ENCODE data around the gene WDR45. TPM values are rescaled to one million over a fixed set of nuclear protein-coding genes. Genes with fewer than 3 reads are reported as not detected.

The WDR45 gene
- total RNA-seq, 1 donor from 2014 or later = 26.6 TPM

DNA sequence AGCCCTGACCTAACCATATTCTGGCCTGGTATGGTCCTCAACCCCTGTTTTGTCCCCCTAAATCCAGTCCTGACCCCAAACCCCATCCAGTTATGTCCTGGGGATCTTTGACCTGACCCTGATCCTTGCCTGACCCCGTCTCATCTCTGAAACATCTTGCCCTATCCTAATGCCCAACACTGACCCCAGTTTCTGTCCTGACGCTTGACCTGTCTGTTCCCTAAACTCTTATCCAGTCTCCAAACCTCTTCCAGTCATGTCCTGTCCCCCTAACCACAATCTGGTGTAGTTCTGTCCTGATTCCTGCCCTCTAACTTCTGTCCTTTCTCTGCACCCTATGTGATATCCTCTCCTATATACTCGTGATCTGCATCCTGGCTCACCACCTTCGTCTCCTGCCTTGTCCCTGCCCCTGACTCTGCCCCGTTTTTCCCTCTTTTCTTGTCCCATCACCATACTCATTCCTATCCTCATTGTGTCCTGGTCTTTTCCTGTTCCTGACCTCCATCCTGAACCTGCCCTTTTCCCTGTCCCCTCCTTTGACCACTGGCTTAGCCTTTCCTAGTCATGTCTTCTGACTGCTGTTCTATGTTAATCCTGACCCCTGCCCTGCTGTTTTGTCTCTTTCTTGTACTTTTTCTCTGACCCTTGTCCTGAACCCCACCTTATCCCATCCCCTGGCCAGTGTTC, 25.5 kb downstream of the WDR45 start:
- peak overlapping the region in 2 of 3 donors; percentile 23 to 50 for H3K9ac ChIP-seq (ENCODE audit: low read depth in 1 of 3, low read length in 3 of 3)
- peak overlapping the region; percentile 58 for H3K27ac ChIP-seq (ENCODE audit: low read depth, low read length)
- no peaks in the 10 kb centered on the region for H3K27me3 ChIP-seq (ENCODE audit: control insufficient read depth in 3 of 3, insufficient read depth in 3 of 3, low read length in 3 of 3)
- peak overlapping the region; percentile 43 to 62 (median 56) for H3K4me3 ChIP-seq (ENCODE audit: low read length in 3 of 3)
- no peaks in the 10 kb centered on the region for H3K36me3 ChIP-seq (ENCODE audit: control insufficient read depth in 3 of 3, insufficient read depth in 3 of 3, low read length in 3 of 3)
- no peaks in the 10 kb centered on the region for H3K9me3 ChIP-seq (ENCODE audit: control insufficient read depth in 3 of 3, low read length in 3 of 3)
- H3K4me1 ChIP-seq (ENCODE audit: control insufficient read depth in 3 of 3, insufficient read depth in 3 of 3, low read length in 3 of 3) = peaks cover 0 to 5% (median 0%) of the 10 kb centered on the region in 3 donors

DNA sequence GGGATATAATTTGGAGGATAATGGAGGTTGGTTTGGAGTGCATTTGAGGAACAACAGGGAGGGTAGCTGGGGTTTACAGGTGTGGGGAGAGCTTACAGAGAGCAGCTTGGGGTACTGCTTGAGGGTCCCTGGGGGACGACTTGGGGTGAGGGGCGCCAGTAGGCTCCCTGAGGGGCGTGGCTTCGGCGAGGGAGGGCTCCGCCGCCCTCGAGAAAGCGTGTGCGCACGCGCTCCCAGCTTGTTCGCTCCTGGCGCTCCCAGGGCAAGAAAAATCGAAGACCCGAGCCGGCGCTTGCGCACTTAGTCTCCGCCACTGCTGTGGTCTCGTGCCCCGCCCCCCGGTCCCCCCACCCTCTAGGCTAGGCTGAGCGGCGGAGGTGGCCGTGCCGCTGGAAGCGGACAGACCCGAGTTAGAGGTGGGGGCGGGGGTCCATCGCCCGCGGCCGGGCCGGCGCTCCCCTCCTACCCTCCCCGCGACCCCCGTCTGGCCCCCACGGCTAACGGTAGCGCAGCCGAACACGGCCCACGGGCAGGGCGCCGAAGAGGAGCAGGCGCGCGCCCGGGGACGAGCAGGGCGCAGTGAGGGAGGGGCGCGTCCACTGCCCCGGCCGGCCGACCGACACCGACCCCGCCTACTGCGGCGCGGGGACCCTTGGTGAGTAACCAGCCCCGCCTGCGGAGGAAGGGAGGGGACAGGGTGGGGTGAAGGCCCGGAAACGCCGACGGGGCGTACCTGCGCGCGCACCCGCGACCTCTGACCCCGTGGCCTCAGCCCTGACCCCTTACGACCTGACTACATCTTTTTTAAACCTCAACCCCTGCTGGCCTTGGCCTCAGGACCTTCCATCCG, 26.2 kb downstream of the WDR45 start:
- H3K9ac ChIP-seq (ENCODE audit: low read depth in 1 of 3, low read length in 3 of 3) = peak overlapping the region; percentile 23 to 61 (median 50)

DNA sequence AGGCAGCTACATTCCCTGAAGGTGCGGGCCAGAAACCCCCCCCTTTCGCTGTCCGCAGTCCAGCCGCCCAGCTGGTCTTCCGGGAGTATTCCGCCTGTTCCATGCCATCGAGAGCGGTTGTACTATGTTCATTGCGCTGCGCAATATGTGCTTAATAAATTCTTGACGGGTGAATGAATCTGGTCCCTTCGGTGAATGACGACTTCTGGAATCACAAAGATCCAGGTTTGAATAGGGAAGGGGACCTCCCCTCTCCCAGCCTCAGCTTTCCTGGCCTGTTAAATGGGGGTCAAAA, 35.8 kb downstream of the WDR45 start:
- Histone ChIP-seq H3K4me3 (ENCODE audit: low read length in 3 of 3) (peak overlapping the region; percentile 17 to 56 (median 31)), H3K4me1 (ENCODE audit: control insufficient read depth in 3 of 3, insufficient read depth in 3 of 3, low read length in 3 of 3) (peaks cover 18 to 29% (median 21%) of the 10 kb centered on the region in 3 donors), H3K9me3 (ENCODE audit: control insufficient read depth in 3 of 3, low read length in 3 of 3) (no peaks in the 10 kb centered on the region), H3K36me3 (ENCODE audit: control insufficient read depth in 3 of 3, insufficient read depth in 3 of 3, low read length in 3 of 3) (peaks cover 4 to 6% (median 5%) of the 10 kb centered on the region in 3 donors), H3K9ac (ENCODE audit: low read depth in 1 of 3, low read length in 3 of 3) (peak overlapping the region; percentile 46 to 73 (median 69)), H3K27ac (ENCODE audit: low read depth, low read length) (peak overlapping the region; percentile 78), H3K27me3 (ENCODE audit: control insufficient read depth in 3 of 3, insufficient read depth in 3 of 3, low read length in 3 of 3) (no peaks in the 10 kb centered on the region)

More for the DNA sequence above, 26.2 kb downstream of the WDR45 start:
- peak overlapping the region; percentile 58 for H3K27ac ChIP-seq (ENCODE audit: low read depth, low read length)
- H3K27me3 ChIP-seq (ENCODE audit: control insufficient read depth in 3 of 3, insufficient read depth in 3 of 3, low read length in 3 of 3) = no peaks in the 10 kb centered on the region
- no peaks in the 10 kb centered on the region for H3K36me3 ChIP-seq (ENCODE audit: control insufficient read depth in 3 of 3, insufficient read depth in 3 of 3, low read length in 3 of 3)
- peak overlapping the region; percentile 54 to 62 (median 56) for H3K4me3 ChIP-seq (ENCODE audit: low read length in 3 of 3)
- H3K9me3 ChIP-seq (ENCODE audit: control insufficient read depth in 3 of 3, low read length in 3 of 3) = no peaks in the 10 kb centered on the region
- H3K4me1 ChIP-seq (ENCODE audit: control insufficient read depth in 3 of 3, insufficient read depth in 3 of 3, low read length in 3 of 3) = peaks cover 0 to 5% (median 0%) of the 10 kb centered on the region in 3 donors

DNA sequence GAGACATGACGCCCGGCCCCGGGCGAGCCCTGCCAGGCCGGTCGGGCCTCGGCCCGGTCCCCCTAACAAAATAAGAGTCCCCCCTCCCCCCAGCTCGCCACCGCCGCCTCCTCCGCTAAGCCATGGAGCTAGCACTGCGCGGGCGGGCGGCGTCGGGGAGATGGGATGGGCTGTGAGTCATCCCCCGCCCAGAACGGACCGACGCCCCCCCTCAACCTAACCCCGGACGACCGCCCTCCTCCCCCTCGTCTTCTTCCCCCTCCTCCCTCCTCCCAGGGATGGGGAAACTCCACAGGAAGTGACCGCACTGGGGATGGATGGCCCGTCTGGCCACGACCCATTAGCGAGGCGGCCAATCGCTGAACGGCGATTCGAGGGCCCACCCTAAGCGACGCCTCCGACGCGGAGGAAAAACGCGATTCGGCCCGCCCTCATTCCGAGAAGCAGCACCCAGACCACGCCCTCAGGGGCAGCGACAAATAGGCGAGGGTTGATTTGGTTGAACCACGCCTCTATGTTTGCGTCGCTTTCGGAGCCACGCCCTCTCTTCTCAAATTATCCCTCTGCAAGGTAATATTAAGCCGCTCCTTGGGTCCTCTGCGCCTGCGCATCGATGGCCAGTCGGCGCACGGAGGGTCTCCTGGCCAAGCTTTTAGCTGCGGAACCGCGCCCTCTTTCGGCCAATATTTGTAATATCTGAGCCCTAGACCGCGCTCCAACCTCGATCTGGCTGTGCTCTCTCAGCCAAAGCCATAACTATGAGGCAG, 36.3 kb downstream of the WDR45 start, which contains the start of gene TFE3:
TFE3 (minus strand) TSS at position 138 of the 767 bp plus-strand sequence; CDS start at position 7, 131 bp downstream.
- Histone ChIP-seq H3K27me3 (ENCODE audit: control insufficient read depth in 3 of 3, insufficient read depth in 3 of 3, low read length in 3 of 3) (no peaks in the 10 kb centered on the region), H3K4me3 (ENCODE audit: low read length in 3 of 3) (peak within 1 kb of the TSS; percentile 73 to 83 (median 76)), H3K27ac (ENCODE audit: low read depth, low read length) (peak within 1 kb of the TSS; percentile 98), H3K36me3 (ENCODE audit: control insufficient read depth in 3 of 3, insufficient read depth in 3 of 3, low read length in 3 of 3) (peaks cover 7 to 11% (median 8%) of the 10 kb centered on the region in 3 donors), H3K9ac (ENCODE audit: low read depth in 1 of 3, low read length in 3 of 3) (peak within 1 kb of the TSS; percentile 75 to 87 (median 85)), H3K9me3 (ENCODE audit: control insufficient read depth in 3 of 3, low read length in 3 of 3) (no peaks in the 10 kb centered on the region), H3K4me1 (ENCODE audit: control insufficient read depth in 3 of 3, insufficient read depth in 3 of 3, low read length in 3 of 3) (peaks cover 18 to 29% (median 21%) of the 10 kb centered on the region in 3 donors)

DNA sequence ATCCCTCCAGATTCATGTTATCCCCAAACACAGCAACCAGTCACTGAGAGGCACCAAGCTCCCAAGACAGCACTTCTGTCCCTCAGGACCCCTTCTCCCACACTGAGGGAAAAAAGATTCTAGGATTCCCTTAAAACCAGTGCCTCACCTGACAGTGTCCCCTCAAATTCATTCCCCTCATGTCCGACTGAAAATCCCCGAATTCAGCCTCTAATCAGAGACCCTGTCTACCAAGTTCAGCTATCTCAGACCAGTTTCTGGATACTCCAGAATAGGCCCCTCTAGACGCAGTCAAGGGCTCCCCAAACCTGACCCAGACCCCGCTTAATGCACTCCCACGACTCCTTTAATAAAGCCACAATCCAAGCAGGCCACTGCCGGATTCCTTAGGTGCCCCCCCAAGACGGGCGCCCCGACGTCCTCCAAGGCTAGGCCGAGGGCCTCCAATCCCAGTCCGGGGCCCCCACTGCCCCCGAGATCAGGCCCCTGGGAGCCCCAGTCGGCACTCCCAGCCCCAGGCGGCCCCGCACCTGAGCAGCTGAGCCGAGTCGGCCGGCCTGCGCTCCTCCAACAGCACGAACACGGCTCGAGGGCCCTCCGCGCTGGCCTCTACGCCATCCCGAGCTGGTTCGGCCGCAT, 37.0 kb downstream of the WDR45 start:
- H3K27ac ChIP-seq (ENCODE audit: low read depth, low read length) = peak overlapping the region; percentile 98
- H3K9me3 ChIP-seq (ENCODE audit: control insufficient read depth in 3 of 3, low read length in 3 of 3) = no peaks in the 10 kb centered on the region
- H3K9ac ChIP-seq (ENCODE audit: low read depth in 1 of 3, low read length in 3 of 3) = peak overlapping the region; percentile 75 to 87 (median 85)
- peak overlapping the region; percentile 73 to 83 (median 76) for H3K4me3 ChIP-seq (ENCODE audit: low read length in 3 of 3)
- peaks cover 18 to 29% (median 21%) of the 10 kb centered on the region in 3 donors for H3K4me1 ChIP-seq (ENCODE audit: control insufficient read depth in 3 of 3, insufficient read depth in 3 of 3, low read length in 3 of 3)
- no peaks in the 10 kb centered on the region for H3K27me3 ChIP-seq (ENCODE audit: control insufficient read depth in 3 of 3, insufficient read depth in 3 of 3, low read length in 3 of 3)
- H3K36me3 ChIP-seq (ENCODE audit: control insufficient read depth in 3 of 3, insufficient read depth in 3 of 3, low read length in 3 of 3) = peaks cover 14% of the 10 kb centered on the region in 3 donors

DNA sequence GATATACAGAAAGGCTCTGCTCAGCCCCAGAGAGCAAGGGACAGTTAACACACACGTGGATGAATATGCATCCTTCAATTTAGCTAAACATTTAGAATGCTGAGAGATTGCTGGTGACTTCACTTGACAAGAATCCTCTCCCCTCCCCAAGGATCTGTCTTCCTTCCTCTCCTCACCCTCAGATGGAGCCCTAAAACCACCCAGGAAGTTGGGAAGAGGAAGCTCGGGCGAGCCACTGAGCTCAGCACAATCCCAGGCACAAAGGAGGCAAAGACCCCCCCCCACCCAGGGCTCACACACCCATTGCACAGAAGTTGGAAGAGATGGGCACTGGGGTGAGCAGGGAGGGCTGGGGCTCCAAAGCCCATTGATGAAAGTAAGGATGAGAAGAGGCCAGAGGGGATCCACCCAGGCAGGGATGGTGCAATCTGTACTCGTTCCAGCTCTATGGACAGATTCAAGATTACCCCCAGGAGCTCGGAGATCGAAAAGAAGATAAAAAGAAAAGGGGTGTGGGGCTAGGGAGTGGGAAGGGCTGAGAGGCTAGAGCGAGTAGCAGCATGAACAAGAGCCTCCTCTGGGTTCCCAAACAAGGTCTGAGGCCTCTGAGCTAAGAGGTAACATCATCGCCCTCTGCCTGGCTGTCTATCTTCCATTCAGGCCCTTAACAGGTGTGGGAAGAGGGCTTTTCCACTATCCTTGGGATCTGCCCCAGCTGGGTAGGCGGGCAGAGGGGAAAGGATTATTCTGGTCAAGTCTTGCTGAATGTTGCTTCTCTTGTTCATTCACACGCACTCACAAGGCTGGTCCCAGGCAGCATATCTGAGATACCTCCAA, 37.7 kb downstream of the WDR45 start:
- H3K36me3 ChIP-seq (ENCODE audit: control insufficient read depth in 3 of 3, insufficient read depth in 3 of 3, low read length in 3 of 3) = peaks cover 18 to 20% (median 19%) of the 10 kb centered on the region in 3 donors
- H3K9me3 ChIP-seq (ENCODE audit: control insufficient read depth in 3 of 3, low read length in 3 of 3) = no peaks in the 10 kb centered on the region
- peak overlapping the region; percentile 98 for H3K27ac ChIP-seq (ENCODE audit: low read depth, low read length)
- H3K4me3 ChIP-seq (ENCODE audit: low read length in 3 of 3) = peak overlapping the region; percentile 73 to 83 (median 76)
- H3K27me3 ChIP-seq (ENCODE audit: control insufficient read depth in 3 of 3, insufficient read depth in 3 of 3, low read length in 3 of 3) = no peaks in the 10 kb centered on the region
- H3K9ac ChIP-seq (ENCODE audit: low read depth in 1 of 3, low read length in 3 of 3) = peak overlapping the region; percentile 75 to 87 (median 85)
- peaks cover 18 to 29% (median 21%) of the 10 kb centered on the region in 3 donors for H3K4me1 ChIP-seq (ENCODE audit: control insufficient read depth in 3 of 3, insufficient read depth in 3 of 3, low read length in 3 of 3)

DNA sequence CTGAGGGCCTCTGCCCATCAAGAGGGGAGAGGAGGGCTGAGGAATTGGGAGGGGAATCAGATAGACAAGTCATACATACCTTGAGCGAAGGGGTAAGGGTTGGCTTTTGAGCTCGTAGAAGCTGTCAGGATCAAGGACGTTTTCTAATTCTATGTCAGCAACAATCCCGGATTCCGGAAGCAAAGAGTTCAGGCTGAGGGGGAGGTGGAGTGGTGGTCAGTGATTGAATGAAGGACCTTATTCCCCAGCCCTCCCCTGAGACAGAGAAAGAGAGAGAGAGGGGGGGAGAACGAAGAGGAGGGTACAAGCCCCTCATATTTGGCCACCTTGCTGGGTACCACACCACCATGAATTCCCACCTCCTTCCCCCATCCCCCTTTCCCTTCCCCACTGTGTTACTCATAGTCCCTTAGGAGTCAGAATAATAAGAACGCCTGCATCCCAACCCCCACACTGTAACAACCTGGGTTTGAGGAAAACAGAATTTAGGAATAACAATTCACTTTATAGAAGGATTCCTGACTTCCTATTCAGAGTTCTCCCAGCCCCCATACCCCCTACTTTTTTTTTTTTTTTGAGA, 39.2 kb downstream of the WDR45 start:
- Histone ChIP-seq H3K4me1 (ENCODE audit: control insufficient read depth in 3 of 3, insufficient read depth in 3 of 3, low read length in 3 of 3) (peaks cover 18 to 29% (median 21%) of the 10 kb centered on the region in 3 donors), H3K27ac (ENCODE audit: low read depth, low read length) (peak overlapping the region; percentile 98), H3K9ac (ENCODE audit: low read depth in 1 of 3, low read length in 3 of 3) (peak overlapping the region; percentile 43 to 50 (median 45)), H3K9me3 (ENCODE audit: control insufficient read depth in 3 of 3, low read length in 3 of 3) (no peaks in the 10 kb centered on the region), H3K4me3 (ENCODE audit: low read length in 3 of 3) (peak overlapping the region; percentile 5 to 45 (median 15)), H3K27me3 (ENCODE audit: control insufficient read depth in 3 of 3, insufficient read depth in 3 of 3, low read length in 3 of 3) (no peaks in the 10 kb centered on the region), H3K36me3 (ENCODE audit: control insufficient read depth in 3 of 3, insufficient read depth in 3 of 3, low read length in 3 of 3) (peaks cover 19 to 22% (median 20%) of the 10 kb centered on the region in 3 donors)

DNA sequence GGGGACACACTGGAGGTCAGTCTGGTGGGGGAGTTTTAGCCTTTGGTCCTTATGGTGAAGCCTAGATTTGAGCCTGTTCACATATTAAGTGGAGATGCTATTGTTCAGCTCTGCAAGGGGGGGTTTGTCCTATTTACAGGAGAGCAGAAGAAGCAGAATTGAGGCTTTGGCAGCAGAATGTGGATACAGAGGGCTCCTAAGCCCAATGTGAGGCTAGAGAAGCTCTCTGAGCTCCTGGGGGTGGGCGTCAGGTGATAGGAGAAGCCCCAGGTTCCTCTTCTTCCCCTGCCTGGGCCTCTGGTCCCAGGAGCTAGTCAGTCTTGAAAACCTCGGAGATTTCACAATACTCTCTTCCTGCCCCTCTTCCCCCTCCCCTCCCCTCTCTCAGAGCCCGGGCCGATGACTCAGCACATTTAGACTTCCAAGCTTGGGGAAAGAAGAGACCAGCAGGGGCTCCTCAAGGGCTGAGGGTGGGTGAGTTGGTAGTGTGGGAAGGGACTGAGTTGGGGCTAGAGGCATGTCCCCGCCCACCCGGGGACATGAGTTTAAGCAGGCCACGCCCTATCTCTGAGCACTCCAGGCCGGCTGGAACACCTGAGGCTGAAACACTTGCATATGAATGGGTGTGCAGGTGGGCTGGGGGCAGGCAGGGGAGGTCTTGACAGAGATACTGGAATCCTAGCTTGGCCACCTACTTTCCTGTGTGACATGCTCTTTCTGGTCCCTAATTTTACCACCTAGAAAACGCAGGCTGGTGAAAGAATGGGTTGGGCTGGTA, 39.9 kb downstream of the WDR45 start:
- Histone ChIP-seq H3K27ac (ENCODE audit: low read depth, low read length) (peak overlapping the region; percentile 98), H3K36me3 (ENCODE audit: control insufficient read depth in 3 of 3, insufficient read depth in 3 of 3, low read length in 3 of 3) (peaks cover 19 to 22% (median 20%) of the 10 kb centered on the region in 3 donors), H3K9ac (ENCODE audit: low read depth in 1 of 3, low read length in 3 of 3) (peak overlapping the region; percentile 43 to 50 (median 45)), H3K27me3 (ENCODE audit: control insufficient read depth in 3 of 3, insufficient read depth in 3 of 3, low read length in 3 of 3) (no peaks in the 10 kb centered on the region), H3K4me3 (ENCODE audit: low read length in 3 of 3) (peak overlapping the region; percentile 5 to 45 (median 15)), H3K4me1 (ENCODE audit: control insufficient read depth in 3 of 3, insufficient read depth in 3 of 3, low read length in 3 of 3) (peaks cover 18 to 29% (median 21%) of the 10 kb centered on the region in 3 donors), H3K9me3 (ENCODE audit: control insufficient read depth in 3 of 3, low read length in 3 of 3) (no peaks in the 10 kb centered on the region)
